Germinal center (tissue), 1 donor: ENCODE measurements around the gene RPS6KC1.
"Not testable (repeated sequence)": the region's sequence is repeated elsewhere in the genome, so short reads cannot be mapped to it uniquely, and the experiment has no call there.

Experiments
- DNase-seq: peaks from one replicate; pipeline ENCODE4 v3.0.0; 2012; ENCODE audit warnings: mixed read lengths, low spot score

The RPS6KC1 gene, protein sequence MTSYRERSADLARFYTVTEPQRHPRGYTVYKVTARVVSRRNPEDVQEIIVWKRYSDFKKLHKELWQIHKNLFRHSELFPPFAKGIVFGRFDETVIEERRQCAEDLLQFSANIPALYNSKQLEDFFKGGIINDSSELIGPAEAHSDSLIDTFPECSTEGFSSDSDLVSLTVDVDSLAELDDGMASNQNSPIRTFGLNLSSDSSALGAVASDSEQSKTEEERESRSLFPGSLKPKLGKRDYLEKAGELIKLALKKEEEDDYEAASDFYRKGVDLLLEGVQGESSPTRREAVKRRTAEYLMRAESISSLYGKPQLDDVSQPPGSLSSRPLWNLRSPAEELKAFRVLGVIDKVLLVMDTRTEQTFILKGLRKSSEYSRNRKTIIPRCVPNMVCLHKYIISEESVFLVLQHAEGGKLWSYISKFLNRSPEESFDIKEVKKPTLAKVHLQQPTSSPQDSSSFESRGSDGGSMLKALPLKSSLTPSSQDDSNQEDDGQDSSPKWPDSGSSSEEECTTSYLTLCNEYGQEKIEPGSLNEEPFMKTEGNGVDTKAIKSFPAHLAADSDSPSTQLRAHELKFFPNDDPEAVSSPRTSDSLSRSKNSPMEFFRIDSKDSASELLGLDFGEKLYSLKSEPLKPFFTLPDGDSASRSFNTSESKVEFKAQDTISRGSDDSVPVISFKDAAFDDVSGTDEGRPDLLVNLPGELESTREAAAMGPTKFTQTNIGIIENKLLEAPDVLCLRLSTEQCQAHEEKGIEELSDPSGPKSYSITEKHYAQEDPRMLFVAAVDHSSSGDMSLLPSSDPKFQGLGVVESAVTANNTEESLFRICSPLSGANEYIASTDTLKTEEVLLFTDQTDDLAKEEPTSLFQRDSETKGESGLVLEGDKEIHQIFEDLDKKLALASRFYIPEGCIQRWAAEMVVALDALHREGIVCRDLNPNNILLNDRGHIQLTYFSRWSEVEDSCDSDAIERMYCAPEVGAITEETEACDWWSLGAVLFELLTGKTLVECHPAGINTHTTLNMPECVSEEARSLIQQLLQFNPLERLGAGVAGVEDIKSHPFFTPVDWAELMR

DNA sequence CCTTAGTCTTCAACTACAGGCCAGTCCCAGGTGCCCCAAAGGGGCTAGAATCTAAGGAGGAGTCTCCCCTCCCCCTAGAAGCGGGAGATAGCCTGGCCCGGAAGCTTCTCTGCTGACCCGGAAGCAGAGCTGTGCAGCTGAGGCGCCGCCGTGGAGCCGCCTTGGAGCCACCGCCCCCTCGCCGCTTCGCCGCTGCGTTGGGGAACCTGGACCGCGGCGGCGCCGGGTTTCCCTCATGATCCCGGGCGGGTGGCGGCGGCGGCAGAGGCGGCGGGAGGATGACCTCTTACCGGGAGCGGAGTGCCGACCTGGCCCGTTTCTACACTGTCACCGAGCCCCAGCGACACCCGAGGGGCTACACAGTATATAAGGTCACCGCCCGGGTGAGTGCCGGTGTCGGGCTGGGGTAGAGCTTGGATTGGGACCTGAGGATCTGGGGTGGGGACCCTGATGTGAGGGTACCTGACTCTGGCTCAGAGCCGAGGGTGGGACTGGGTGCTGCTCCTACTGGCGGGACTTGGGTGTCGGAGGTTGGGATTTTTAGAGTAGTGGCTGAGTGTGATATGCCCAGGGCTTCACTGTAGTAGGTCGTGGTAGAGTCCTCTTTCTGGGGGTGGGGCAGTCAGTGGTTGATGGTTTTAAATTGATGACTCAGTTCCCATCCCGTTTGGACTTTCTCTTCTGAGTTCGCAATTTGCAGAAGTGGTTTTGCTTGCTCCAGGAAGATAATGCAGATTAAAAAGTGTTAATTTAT is at the start of gene RPS6KC1:
RPS6KC1 (plus strand) TSS at position 115 of the 754 bp plus-strand sequence; CDS start at position 279, 164 bp downstream.
- DNase-seq = peak; percentile 85

DNA sequence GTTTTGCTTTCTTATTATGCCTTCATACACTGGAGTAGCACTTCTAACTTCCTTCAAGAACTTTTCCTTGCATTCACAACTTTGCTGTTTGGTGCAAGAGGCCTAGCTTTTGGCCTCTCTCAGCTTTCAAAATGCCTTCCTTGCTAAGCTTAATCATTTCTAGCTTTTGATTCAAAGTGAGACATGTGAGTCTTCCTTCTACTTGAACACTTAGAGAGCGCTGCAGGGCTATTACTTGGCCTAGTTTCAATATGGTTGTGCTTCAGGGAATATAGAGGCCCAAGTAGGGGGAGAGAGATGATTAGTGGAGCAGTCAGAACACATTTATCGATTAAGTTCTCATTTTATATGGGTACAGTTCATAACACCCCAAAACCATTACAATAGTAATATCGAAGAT is 47.8 kb upstream of the RPS6KC1 start:
- no peak for DNase-seq

DNA sequence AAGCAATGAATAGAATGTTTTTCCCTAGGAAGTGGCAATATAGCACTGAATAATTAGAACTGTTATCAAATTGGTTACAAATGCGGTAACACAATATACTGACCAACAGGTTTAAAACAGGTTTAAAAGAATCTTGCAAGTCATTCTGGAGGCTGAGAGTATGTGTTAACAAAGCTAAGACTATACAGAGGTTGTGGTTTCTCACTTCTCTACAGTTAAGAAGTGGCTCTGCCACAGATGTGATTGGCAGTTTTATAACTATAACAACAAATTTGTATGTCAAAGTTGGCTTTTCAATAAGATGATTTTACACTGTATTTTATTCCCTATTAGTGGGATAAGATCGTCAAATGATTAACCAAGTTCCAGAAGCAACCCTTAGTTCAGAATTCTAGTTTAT is 42.5 kb upstream of the RPS6KC1 start:
- DNase-seq = no peak

DNA sequence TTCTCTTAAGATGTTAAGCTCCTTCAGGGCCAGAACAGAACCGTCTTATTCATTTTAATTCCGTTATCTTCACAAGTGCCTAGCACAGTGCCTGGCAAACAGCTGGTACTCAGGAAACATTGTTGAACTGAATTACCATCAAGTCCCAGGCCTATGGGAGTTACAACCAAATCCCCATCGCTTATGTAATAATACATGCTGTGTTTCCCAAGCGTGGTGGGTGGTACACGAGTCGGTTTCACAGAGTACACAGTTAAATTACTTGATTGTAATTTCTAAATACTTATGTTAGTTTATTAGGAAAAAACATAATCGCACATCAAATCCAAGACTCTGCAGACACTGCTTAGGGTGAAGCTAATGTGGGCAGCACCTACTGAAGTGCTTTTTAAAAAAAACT is 36.4 kb upstream of the RPS6KC1 start:
- DNase-seq = no peak

DNA sequence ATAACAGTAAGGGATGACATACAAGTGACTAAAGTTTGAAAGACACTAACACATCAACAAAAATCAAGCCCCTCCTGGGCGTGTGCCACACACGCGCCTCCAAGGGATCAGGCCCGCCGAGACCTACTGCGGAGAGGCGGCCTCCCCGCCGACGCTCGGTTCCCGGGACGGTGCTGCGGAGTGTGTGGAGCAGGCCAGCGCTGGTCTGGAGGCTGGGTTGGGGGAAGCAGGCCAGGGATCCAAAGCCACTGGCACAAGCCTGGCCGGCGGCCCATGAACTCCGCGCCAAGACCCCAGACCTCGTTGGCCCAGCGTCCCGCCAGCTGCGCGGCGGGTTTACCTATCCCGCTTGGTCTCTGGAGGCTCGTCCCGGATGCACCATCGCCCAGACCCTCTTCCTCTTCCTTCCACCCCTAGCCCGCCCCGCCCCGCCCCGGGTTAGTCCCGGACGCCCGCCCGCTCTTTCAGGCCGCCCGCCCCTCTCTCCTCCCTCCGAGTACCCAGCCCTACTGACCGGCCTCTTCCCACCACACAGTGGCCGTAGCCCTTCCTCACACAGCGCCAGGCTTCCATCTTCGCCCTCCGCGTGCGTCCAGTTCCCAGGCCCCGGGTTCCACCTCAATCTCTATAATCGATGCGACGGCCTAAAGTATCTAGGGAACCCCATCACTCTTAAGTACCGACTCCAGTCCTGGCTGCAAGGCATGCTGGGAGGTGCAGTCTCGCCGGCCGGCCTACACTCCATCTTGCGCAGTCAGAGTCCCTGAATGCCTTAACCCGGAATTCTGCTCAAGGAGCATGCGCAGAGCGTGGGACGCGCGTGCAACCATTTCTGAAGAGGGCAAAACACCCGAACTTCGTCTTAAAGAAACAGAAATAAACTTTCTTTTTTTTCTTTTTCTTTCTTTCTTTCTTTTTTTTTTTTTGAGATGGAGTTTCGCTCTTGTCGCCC is 35.7 kb upstream of the RPS6KC1 start, which contains the start of gene ANGEL2:
ANGEL2 (minus strand) TSS at position 769 of the 952 bp plus-strand sequence; CDS start at position 573, 196 bp downstream.
- peak; percentile 93 for DNase-seq

DNA sequence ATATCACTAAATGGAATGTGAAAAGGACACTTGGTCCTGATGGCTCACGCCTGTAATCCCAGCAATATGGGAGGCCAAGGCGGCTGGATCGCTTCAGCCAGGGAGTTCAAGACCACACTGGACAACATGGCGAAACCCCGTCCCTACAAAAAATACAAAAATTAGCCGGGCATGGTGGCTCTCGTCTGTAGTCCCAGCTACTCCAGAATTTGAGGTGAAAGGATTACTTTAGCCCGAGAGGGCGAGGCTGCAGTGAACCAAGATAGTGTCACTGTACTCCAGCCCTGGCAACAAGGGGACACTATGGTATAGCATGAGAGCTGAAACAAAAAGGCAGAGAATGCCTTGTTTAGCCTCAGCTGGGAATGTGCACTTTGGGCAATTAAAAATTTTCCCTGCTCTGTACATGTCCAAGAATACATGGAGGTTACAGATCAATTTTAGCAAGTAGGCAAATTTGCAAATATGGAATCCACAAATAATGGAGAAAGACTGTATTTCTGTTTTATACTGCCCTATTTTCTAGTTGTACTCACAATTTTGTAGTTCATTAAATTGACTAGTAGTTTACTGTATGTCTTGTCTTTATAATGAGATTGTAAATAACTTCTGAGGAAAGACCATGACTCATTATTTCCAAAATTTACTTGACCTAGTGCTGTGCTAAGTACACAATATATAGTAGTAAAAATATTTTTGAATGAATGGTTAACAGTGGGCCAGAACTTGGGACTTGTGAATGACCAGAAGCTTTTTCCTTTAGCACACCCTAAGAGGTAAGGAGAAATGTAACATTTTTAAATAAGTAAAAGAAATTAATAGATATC is 33.4 kb upstream of the RPS6KC1 start:
- DNase-seq = no peak

DNA sequence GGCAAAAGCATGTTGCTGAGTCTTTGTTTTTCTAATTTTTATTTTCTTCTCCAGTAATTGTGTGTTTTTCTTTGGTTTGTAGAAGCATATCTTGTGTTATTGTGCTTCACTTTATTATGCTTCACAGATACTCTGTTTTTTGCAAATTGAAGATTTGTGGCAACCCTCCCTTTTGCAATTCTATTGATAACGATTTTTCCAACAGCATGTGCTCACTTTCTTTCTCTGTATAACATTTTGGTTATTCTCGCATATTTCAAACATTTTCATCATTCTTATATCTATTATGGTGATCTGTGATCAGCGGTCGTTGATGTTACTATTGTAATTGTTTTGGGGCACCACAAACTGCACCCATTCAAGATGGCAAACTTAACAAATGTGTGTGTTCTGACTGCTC is 31.6 kb upstream of the RPS6KC1 start:
- no peak for DNase-seq

DNA sequence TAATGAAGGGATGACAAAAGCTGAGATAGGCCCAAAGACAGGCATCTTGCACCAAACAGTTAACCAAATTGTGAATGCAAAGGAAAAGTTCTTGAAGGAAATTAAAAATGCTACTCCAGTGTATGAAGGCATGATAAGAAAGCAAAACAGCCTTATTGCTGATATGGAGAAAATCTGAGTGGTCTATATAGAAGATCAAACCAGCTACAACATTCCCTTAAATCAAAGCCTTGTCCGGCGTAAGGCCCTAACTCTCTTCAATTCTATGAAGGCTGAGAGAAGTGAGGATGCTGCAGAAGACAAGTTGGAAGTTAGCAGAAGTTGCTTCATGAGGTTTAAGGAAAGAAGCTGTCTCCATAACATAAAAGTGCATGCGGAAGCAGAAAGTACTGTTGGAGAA is 31.0 kb upstream of the RPS6KC1 start:
- DNase-seq = no peak

DNA sequence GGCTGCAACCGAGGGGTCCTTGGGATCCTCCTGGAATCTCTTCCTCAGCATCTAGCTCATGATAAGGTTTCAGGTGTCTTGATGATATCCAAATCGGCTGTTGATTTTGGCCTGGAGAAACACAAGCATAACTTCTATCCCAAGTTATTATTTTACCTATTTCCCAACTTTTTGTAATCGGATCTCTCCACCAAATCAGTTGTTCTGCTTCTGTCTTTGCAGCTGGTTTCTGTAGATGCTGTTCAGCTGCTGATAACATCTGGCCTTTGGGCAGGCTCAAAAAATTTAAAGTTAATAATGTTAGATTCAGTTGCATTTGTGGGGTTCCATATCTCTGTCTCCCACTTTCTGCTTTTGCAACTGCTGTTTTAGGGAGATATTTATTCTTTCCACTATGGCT is 24.0 kb upstream of the RPS6KC1 start:
- DNase-seq = not testable (repeated sequence)

DNA sequence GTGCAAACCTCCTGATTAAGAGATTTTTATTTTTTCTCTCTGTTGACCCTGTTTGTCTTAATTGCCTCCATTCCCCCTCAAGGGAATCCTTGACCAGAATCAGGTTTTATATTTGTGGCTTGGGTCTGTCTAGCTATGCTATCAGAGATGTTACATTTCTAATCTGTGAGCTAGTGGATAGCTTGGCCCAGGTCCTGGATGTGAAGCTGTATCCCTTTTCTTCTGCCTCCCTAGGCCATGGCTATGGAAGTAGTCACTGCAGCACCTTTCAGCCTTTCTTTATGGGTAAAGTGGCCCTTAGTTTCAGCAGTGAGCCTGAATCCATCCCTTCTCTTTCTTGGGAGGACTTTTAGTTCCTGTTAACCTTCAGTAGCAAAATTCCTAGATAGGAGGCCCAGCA is 18.4 kb upstream of the RPS6KC1 start:
- no peak for DNase-seq

DNA sequence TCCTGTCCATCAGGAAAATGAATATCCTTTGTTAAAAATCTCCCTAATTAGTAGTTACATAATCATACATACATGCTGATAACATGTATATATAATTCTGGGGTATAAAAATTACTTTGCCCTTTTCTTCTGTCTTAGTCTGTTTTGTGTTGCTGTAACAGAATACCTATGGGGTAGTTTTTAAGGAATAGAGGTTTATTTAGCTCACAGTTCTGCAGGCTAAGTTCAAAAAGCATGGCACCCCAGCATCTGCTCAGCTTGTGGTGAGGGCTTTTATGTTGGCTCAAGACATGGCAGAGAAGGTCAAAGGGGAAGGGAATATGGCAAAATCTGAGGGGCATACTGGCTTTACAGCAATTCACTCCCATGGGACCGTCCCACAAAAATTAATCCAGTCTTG is 16.3 kb upstream of the RPS6KC1 start:
- DNase-seq = no peak

DNA sequence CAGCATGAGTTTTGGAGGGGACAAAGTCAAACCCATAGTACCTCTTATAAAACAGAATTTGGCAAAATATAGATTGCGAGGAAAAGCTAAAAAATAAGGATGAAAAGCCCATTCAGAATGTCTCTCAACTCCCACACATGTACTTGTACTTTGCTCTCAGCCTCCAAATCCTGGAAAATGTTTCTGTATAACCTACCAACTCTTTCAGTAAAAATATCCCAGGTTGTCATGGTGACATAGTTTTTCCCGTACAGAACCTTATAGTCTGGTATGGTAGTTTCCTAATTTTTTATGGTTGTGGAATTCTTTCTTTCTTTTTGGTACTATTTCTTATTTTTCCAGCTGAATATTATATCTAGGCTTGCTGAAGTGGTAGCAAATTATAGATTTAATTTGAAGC is 15.5 kb upstream of the RPS6KC1 start:
- no peak for DNase-seq

DNA sequence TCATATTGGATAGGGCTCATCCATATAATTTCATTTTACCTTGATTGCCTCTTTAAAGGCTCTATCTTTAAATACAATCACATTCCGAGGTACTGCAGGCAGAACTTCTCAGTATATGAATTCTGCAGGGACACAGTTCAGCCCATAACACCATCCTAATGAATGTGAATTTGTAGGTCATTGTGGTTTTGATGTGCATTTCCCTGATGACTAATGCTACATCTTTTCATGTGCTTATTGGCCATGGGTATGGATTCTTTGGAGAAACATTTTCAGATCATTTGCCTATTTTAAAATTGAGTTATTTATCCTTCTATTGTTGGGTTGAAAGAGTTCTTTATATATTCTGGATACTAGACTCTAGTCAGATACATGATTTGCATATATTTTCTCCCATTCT is 9.6 kb upstream of the RPS6KC1 start:
- no peak for DNase-seq

DNA sequence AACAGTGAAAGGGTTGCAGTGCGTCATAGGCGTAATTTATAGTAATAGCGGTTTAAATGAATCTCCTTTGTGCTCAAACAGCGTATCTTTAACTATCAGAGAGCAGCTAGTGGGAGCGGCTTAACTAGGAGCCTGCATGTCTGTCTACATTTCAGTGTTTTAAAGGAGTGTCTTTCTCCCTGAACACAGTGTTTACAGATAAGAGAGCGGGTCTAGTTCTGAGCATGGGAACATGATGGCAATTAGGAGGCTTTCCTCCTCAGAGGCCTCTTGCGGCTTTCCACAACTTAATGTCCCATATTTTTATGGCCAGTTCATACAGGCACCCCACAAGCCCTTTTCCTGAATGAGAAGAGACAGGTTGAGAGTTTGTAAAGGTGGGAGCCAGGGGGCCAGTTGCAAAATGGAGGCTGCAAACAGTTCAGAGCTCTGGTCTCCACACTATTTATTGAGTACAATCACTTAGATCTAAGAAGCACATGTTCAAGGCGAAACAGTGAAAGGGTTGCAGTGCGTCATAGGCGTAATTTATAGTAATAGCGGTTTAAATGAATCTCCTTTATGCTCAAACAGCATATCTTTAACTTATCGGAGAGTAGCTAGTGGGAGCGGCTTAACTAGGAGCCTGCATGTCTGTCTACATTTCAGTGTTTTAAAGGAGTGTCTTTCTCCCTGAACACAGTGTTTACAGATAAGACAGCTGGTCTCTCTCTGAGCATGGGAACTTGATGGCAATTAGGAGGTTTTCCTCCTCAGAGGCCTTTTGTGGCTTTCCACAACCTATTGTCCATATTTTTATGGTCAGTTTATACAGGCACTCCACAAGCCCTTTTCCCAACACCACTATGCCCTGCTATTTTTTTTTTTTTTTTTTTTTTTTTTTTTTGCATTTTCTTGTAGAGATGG is 5.5 kb upstream of the RPS6KC1 start:
- not testable (repeated sequence) for DNase-seq

DNA sequence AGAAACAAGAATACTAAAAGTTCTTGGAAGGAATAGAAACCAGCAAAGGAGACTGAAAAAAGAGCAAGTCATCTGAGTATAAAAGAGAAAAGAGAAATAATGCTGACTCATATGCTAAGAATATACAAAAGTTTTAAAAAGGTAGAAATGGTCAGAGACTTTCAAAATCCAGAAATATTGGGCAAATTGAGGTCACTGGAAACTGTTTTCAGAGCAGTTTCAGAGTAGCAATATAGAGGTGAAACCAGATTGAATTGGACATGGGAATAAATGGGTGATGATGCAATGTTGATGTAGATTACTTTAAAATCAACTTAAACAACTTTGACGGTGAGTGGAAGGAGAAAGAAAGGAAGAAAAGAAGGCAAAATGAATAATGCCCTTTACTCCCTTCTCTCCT is 1.8 kb upstream of the RPS6KC1 start:
- no peak for DNase-seq

DNA sequence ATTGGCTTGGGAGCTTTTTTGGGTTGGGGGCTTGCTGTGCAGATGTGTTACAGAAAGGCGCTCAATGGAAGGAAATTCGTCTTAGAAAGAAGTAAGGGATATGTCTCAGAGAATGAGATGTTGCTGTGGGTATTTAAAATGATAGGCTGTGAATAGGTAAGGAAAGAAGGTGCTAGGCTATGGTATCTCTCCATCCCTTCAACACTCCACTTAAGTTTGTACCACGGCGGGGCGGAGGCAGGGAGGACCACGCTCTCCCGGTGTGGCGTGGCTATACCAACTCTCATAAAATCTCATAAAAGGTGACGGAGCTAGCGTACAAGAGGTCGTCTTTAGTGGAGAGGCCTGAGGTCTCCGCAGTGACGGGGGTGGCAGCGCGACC is 305 bp upstream of the RPS6KC1 start:
- DNase-seq = no peak

DNA sequence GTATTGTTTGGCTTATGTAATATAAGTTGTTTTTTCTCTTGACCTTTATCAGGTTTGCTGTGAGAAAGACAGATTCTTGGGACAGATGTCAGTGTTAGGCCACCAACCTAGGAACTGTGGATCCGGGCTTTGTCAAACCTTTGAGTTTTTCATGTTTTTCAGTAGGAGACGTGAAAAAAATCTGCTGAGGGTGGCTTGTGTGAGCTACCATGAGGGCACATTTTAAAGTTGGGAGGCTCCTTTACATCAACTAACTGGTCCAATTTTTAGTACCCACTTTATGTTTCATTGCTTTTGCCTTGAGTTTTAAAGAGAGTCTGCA is 801 bp downstream of the RPS6KC1 start:
- no peak for DNase-seq

DNA sequence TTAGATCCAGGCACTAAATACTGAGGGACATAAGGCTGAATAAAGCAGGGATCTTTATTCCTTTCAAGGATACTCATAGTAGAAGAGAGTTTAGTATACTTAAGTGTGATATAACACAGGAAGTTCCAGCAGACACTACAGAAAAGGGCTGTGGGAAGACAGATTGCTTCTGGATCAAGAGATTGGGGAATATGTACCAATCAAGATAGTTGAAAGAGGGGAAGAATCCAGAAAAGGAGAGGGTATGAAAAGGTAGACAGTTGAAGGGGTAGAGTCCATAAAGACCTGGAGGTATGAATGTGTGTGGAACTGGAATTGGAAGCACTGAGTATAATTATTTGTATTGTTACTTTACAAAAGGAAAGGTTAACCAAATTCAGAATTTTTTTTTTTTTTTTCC is 2.4 kb downstream of the RPS6KC1 start:
- DNase-seq = no peak

DNA sequence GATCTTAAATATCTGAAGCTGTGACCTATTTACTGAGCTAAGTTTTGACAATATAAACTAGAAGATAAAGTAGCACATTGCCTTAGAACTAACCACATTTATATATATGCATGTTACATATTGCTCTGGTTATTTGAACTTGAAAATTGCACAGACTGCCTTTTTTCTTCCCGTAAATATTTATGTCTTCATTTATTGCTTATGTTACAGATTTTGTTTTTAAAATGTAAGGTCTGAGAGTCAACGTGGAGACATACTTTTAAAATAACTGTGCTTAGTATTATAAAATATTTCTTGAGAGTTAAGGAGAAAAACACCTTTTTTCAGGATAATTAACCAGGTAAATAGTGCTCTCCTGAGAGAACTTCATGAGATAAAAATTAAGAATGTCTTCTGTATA is 3.1 kb downstream of the RPS6KC1 start:
- DNase-seq = no peak
